Activated T-cell treated with anti-CD3 and anti-CD28 coated beads, Interleukin-2, amount 50 U/mL, for 1 hour (primary cell): ENCODE results near the gene PTPRN2.

Source experiments
- DNase-seq: peaks from one replicate; pipeline ENCODE4 v3.0.0-alpha.2; 2020

Gene PTPRN2

GRCh38 chr7:157658851-157659412 lies 928.7 kb downstream of the PTPRN2 start:
- no peak for DNase-seq

- DNase-seq = no peak
Observed at GRCh38 chr7:157657741-157658740, 929.6 kb downstream of the PTPRN2 start.

- DNase-seq = no peak
Observed at GRCh38 chr7:157656195-157656769, 931.3 kb downstream of the PTPRN2 start.

- no peak for DNase-seq
Observed at GRCh38 chr7:157654350-157654749, 933.3 kb downstream of the PTPRN2 start.

- no peak for DNase-seq
Observed at GRCh38 chr7:157653827-157654207, 933.8 kb downstream of the PTPRN2 start.

GRCh38 chr7:157652954-157653826 lies 934.4 kb downstream of the PTPRN2 start:
- DNase-seq = no peak

- DNase-seq = no peak
Observed at GRCh38 chr7:157652161-157652953, 935.3 kb downstream of the PTPRN2 start.

- DNase-seq = no peak
Observed at GRCh38 chr7:157651366-157652160, 936.1 kb downstream of the PTPRN2 start.

- DNase-seq = no peak
Observed at GRCh38 chr7:157650801-157651200, 936.8 kb downstream of the PTPRN2 start.

- DNase-seq = no peak
Observed at GRCh38 chr7:157650131-157650631, 937.4 kb downstream of the PTPRN2 start.

GRCh38 chr7:157646551-157646950 lies 941.1 kb downstream of the PTPRN2 start:
- DNase-seq = no peak

- DNase-seq = no peak
Observed at GRCh38 chr7:157645539-157645938, 942.1 kb downstream of the PTPRN2 start.

- DNase-seq = no peak
Observed at GRCh38 chr7:157644946-157645345, 942.7 kb downstream of the PTPRN2 start.

GRCh38 chr7:157643525-157643970 lies 944.1 kb downstream of the PTPRN2 start:
- DNase-seq = no peak

- DNase-seq = no peak
Observed at GRCh38 chr7:157641866-157642265, 945.8 kb downstream of the PTPRN2 start.

GRCh38 chr7:157640144-157640543 lies 947.5 kb downstream of the PTPRN2 start:
- DNase-seq = no peak

GRCh38 chr7:157638563-157638962 lies 949.1 kb downstream of the PTPRN2 start:
- no peak for DNase-seq

- DNase-seq = no peak
Observed at GRCh38 chr7:157637216-157637949, 950.2 kb downstream of the PTPRN2 start.

GRCh38 chr7:157635669-157636068 lies 952.0 kb downstream of the PTPRN2 start:
- DNase-seq = no peak

GRCh38 chr7:157635148-157635500 lies 952.5 kb downstream of the PTPRN2 start:
- no peak for DNase-seq
